NB4 (cell line): ENCODE measurements around the gene GGCX.

Experiments
- DNase-seq: peaks from one replicate; pipeline ENCODE4 v3.0.0; 2010; ENCODE audit warnings: low read depth
- H3K4me3 ChIP-seq: one replicate; pipeline ENCODE4 v1.5.1; 2011; ENCODE audit warnings: mild to moderate bottlenecking, low read depth, low read length, moderate library complexity
- CTCF ChIP-seq: IDR thresholded peaks from one replicate; pipeline ENCODE4 v1.5.1; 2012; ENCODE audit warnings: low read depth, low read length
- MAX ChIP-seq: IDR thresholded peaks from 2 replicates; pipeline ENCODE4 v1.6.1; 2011; ENCODE audit warnings: low read depth, low read length
- MYC ChIP-seq: IDR thresholded peaks from 2 replicates; pipeline ENCODE4 v1.6.1; 2011; ENCODE audit warnings: low read depth, low read length
- POLR2A ChIP-seq: IDR thresholded peaks from 2 replicates; pipeline ENCODE4 v1.6.1; 2011; ENCODE audit warnings: mild to moderate bottlenecking; ENCODE audit not compliant: insufficient read length; ENCODE audit errors: extremely low read depth

The GGCX gene

DNA sequence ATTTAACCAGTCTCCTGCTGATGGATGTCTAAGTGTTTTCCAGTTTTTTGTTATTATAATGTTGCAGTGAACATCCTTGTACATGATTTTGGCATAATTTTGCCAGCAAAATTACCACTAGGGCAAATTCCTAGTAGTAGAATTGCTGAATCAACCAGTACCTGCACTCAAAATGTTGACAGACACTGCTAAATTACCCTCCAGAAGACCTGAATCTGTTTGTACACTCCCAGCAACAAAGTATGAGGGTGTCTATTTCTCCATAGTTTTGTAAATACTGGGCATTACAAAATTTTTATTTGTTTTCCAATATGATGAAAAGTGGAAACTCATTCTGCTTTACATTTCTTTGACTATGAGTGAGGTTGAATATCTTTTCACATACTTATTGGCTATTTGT, 33.5 kb downstream of the GGCX start:
- TF ChIP-seq POLR2A, result no peak
- TF ChIP-seq MYC, result no peak
- TF ChIP-seq CTCF, result no peak
- TF ChIP-seq MAX, result no peak
- no peak overlapping the region for H3K4me3 ChIP-seq
- DNase-seq, result no peak

GRCh38 chr2:85525567-85525966, 35.7 kb downstream of the GGCX start:
- H3K4me3 ChIP-seq, result peak overlapping the region; percentile 39
- peak; percentile 32; the same call in 1 of the 2 replicates for TF ChIP-seq MYC
- TF ChIP-seq CTCF, result no peak
- TF ChIP-seq POLR2A, result no peak
- TF ChIP-seq MAX, result no peak
- DNase-seq, result peak; percentile 80

- H3K4me3 ChIP-seq, result peak overlapping the region; percentile 39
- TF ChIP-seq CTCF, result no peak
- TF ChIP-seq MYC, result no peak
- no peak for TF ChIP-seq POLR2A
- no peak for TF ChIP-seq MAX
These were observed 36.3 kb downstream of the GGCX start for GRCh38 chr2:85525029-85525428.

DNA sequence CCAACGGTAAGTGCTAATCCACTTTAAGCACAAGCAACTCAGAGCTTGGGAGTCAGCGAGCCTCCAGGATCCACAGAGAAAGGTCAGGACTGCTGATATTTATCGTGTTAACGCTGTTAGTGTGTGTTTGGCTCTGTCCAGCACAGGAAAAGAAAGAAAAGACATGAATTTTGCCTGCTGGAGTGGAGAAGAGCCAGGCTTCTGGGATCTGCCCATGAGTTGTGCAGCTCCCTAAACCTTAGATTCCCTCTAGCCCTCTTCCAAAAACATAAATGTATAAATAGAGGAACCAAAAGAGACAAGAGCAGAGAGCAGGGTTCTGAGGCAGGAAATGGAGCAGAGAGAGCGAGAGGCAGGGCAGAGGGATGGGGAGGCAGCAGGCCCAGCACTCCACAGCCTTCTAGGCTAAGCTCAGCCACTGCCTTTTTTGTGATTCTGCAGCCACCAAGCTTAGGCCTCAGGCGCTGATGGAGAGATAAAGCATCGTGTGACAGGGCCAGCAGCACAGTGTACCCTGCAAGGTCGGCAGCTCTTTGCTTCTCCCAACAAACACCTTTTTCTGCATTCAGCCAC, 36.9 kb downstream of the GGCX start:
- TF ChIP-seq POLR2A, result peak; percentile 11
- no peak for TF ChIP-seq MAX
- TF ChIP-seq MYC, result no peak
- peak; percentile 83 for DNase-seq
- H3K4me3 ChIP-seq, result peak overlapping the region; percentile 4

More at GRCh38 chr2:85525029-85525428, 36.3 kb downstream of the GGCX start:
- peak; percentile 33 for DNase-seq

DNA sequence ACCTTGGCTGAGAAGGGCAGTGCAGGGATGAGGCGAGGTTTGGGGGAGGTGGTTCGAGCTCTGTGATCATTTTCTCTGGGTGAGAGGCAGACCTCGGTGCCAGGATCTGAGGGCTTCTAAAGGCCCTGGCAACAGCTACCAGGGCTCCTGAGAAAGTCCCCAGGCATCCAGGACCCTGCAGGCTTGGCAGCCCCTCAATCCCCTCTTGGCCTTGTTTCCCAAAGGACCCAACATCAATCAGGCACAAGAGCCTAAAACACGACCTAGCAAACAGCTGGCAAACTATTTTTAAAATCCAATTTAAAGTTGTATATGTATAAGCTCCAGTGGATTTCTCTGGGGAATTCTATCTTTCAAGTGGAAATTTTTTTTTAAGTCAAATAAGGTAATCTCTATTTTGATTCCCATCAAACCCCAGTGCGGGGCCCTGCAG, 37.4 kb downstream of the GGCX start:
- H3K4me3 ChIP-seq, result no peak overlapping the region
- no peak for DNase-seq
- TF ChIP-seq MAX, result no peak
- TF ChIP-seq POLR2A, result no peak
- no peak for TF ChIP-seq CTCF

DNA sequence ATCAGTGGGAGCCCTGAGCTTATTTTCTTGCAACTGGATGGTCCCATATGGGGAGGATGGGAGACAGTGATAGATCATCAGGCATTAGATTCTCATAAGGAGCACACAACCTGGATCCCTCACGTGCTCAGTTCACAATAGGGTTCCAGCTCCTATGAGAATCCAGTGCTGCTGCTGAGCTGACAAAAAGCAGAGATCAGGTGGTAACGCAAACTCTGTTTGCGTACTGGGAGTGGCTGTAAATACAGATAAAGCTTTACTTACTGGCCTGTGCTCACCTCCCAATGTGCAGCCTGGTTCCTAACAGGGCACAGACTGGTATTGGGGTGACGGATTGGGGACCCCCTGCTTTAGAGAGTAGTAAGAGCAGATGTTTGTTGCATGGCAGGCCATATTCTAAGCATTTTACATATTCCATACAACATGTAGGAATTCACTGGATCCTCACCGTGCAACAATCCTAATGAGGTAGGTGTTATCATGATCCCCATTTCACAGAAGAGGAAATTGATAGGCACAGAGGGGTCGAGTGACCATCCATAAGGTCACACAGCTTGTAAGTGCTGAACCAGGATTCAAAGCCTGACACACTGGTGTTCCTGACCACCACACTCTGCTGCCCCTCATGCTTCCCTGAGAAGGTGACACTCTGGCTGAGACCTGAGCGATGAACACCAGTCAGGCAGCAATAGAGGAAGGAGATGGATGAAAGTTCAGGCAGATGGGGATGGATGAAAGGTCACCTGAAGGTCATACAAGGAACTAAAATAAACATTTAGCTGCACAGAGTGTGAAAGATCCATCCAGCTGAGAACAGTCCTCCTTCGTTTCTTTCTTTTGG, 38.0 kb downstream of the GGCX start:
- no peak for DNase-seq
- TF ChIP-seq MYC (no peak), MAX (no peak), CTCF (no peak), POLR2A (no peak)
- no peak overlapping the region for H3K4me3 ChIP-seq
